T-helper 2 cell treated with Interferon-gamma antibody and Interleukin-4, amounts not matched to agents 100 ng/mL and 5 ng/mL, for 36 hours (primary cell): Measurements from ENCODE around the gene RAD51B. TPM values are rescaled to one million over a fixed set of nuclear protein-coding genes. Genes with fewer than 3 reads are reported as not detected.

Experiments used
- intact Hi-C: fragments of 100-400 bp; cut with micrococcal nuclease; formaldehyde crosslinking; loops from one replicate; pipeline ENCODE4 v1.15.1; 2023
- total RNA-seq: library from RNA; stranded (reverse); gene quantifications from 2 replicates; pipeline ENCODE4 v1.2.3, GENCODE V29; 2022

RAD51B gene
- total RNA-seq, 1 donor from 2014 or later: 31.7 TPM

- intact Hi-C loops: no loop called here
Observed at GRCh38 chr14:68140806-68141205, 321.2 kb downstream of the RAD51B start.

- intact Hi-C loops: no loop called here
Observed at GRCh38 chr14:68141281-68142088, 321.9 kb downstream of the RAD51B start.

- intact Hi-C loops: no loop called here
Observed at GRCh38 chr14:68143341-68143841, 323.8 kb downstream of the RAD51B start.

GRCh38 chr14:68144051-68144681 lies 324.6 kb downstream of the RAD51B start:
- intact Hi-C loops: no loop called here

GRCh38 chr14:68145036-68145435 lies 325.5 kb downstream of the RAD51B start:
- intact Hi-C loops: no loop called here

GRCh38 chr14:68145539-68145938 lies 326.0 kb downstream of the RAD51B start:
- intact Hi-C loops: no loop called here

GRCh38 chr14:68146818-68147217 lies 327.2 kb downstream of the RAD51B start:
- intact Hi-C loops: no loop called here

GRCh38 chr14:68147303-68147702 lies 327.7 kb downstream of the RAD51B start:
- intact Hi-C loops: no loop called here

GRCh38 chr14:68148276-68148675 lies 328.7 kb downstream of the RAD51B start:
- intact Hi-C loops: no loop called here

GRCh38 chr14:68148763-68149162 lies 329.2 kb downstream of the RAD51B start:
- intact Hi-C loops: no loop called here

GRCh38 chr14:68153275-68153674 lies 333.7 kb downstream of the RAD51B start:
- intact Hi-C loops: no loop called here

GRCh38 chr14:68154275-68154674 lies 334.7 kb downstream of the RAD51B start:
- intact Hi-C loops: no loop called here

GRCh38 chr14:68157971-68158371 lies 338.4 kb downstream of the RAD51B start:
- intact Hi-C loops: no loop called here

GRCh38 chr14:68158640-68159039 lies 339.1 kb downstream of the RAD51B start:
- intact Hi-C loops: no loop called here

- intact Hi-C loops: no loop called here
Observed at GRCh38 chr14:68159701-68160633, 340.4 kb downstream of the RAD51B start.

GRCh38 chr14:68160779-68161546 lies 341.4 kb downstream of the RAD51B start:
- intact Hi-C loops: no loop called here

- intact Hi-C loops: no loop called here
Observed at GRCh38 chr14:68162887-68163286, 343.3 kb downstream of the RAD51B start.

- intact Hi-C loops: no loop called here
Observed at GRCh38 chr14:68164711-68165113, 345.1 kb downstream of the RAD51B start.

- intact Hi-C loops: no loop called here
Observed at GRCh38 chr14:68165274-68165843, 345.8 kb downstream of the RAD51B start.

- intact Hi-C loops: no loop called here
Observed at GRCh38 chr14:68166731-68167382, 347.3 kb downstream of the RAD51B start.
